Adrenal gland (tissue), 5 donors: ENCODE measurements around the gene PNP.
"Not testable (repeated sequence)": the region's sequence is repeated elsewhere in the genome, so short reads cannot be mapped to it uniquely, and the experiment has no call there.

ENCODE experiments used
- CTCF ChIP-seq, 6 experiments: fragments of 450-650 bp in 4 of 6; fragments of 200-600 bp in 2 of 6; sonication (generic) in 1 of 6; IDR thresholded peaks; 1 replicate in 5 of 6; 2 replicates in 1 of 6; pipeline versions ENCODE4 v1.5.1 to v1.8.0; 2016 to 2021; ENCODE audit warnings: antibody characterized with exemption in 6 of 6, mild to moderate bottlenecking in 2 of 6, moderate library complexity in 1 of 6
- POLR2A ChIP-seq, 2 donors: fragments of 450-650 bp; IDR thresholded peaks; one replicate each; pipeline ENCODE4 v1.6.1; 2017; ENCODE audit warnings: antibody characterized with exemption in 2 of 2, mild to moderate bottlenecking in 2 of 2, moderate library complexity in 1 of 2
- donor health status: DM: no; HTN: no; CAD: no.

GRCh38 chr14:20506276-20506675 lies 37.1 kb downstream of the PNP start:
- not testable (repeated sequence) for TF ChIP-seq CTCF, POLR2A (IDR thresholded peaks at IDR 0.05)
